ENCODE data around the gene TRAF4. TPM values are rescaled to one million over a fixed set of nuclear protein-coding genes. Genes with fewer than 3 reads are reported as not detected.
"Not testable (repeated sequence)": the region's sequence is repeated elsewhere in the genome, so short reads cannot be mapped to it uniquely, and the experiment has no call there.

TRAF4 gene
- total and polyA plus RNA-seq, 4 donors = 35.7 to 92.4 (median 54.1) TPM

- no peak for DNase-seq
- no peaks in the 10 kb centered on the region for H3K9me3 ChIP-seq (ENCODE audit: control insufficient read depth in 4 of 4, insufficient read depth in 3 of 4, low read length in 3 of 4)
- no peaks in the 10 kb centered on the region for H3K27me3 ChIP-seq (ENCODE audit: control insufficient read depth in 3 of 3, insufficient read depth in 3 of 3, low read length in 2 of 3)
- TF ChIP-seq CTCF (IDR thresholded peaks at IDR 0.05; ENCODE audit: control extremely low read depth, extremely low read depth) = no peak
- H3K27ac ChIP-seq (ENCODE audit: low read depth in 1 of 2, low read length in 1 of 2) = no peak overlapping the region
- no peak overlapping the region for H3K9ac ChIP-seq (ENCODE audit: insufficient read depth in 1 of 2, low read length in 2 of 2)
- H3K4me1 ChIP-seq (ENCODE audit: control insufficient read depth in 5 of 5, insufficient read depth in 5 of 5, low read length in 5 of 5) = peaks cover 0 to 12% (median 0%) of the 10 kb centered on the region in 5 donors
- ATAC-seq (ENCODE audit: insufficient read depth, low FRiP score) = no peak
- H3K36me3 ChIP-seq (ENCODE audit: control insufficient read depth in 4 of 4, insufficient read depth in 4 of 4, low read length in 4 of 4) = peaks cover 5 to 15% (median 10%) of the 10 kb centered on the region in 4 donors
- WGBS, 2 donors = 84 to 91% methylated on average over 4 of the region's 4 CpGs
- H3K4me3 ChIP-seq = no peak overlapping the region
These were observed 21.2 kb downstream of the TRAF4 start for GRCh38 chr17:28765038-28765437.

GRCh38 chr17:28773736-28774135 is 29.9 kb downstream of the TRAF4 start:
- 80 to 84% methylated on average over 6 of the region's 6 CpGs for whole genome bisulfite sequencing, 2 donors
- no peak overlapping the region for H3K4me3 ChIP-seq
- H3K27ac ChIP-seq (ENCODE audit: low read depth in 1 of 2, low read length in 1 of 2) = no peak overlapping the region
- peaks cover 0 to 10% (median 0%) of the 10 kb centered on the region in 5 donors for H3K4me1 ChIP-seq (ENCODE audit: control insufficient read depth in 5 of 5, insufficient read depth in 5 of 5, low read length in 5 of 5)
- H3K9ac ChIP-seq (ENCODE audit: insufficient read depth in 1 of 2, low read length in 2 of 2) = no peak overlapping the region
- ATAC-seq (ENCODE audit: insufficient read depth, low FRiP score) (no peak), DNase-seq (no peak)
- H3K27me3 ChIP-seq (ENCODE audit: control insufficient read depth in 3 of 3, insufficient read depth in 3 of 3, low read length in 2 of 3) = no peaks in the 10 kb centered on the region
- no peaks in the 10 kb centered on the region for H3K9me3 ChIP-seq (ENCODE audit: control insufficient read depth in 4 of 4, insufficient read depth in 3 of 4, low read length in 3 of 4)
- no peak for TF ChIP-seq CTCF (IDR thresholded peaks at IDR 0.05; ENCODE audit: control extremely low read depth, extremely low read depth)
- H3K36me3 ChIP-seq (ENCODE audit: control insufficient read depth in 4 of 4, insufficient read depth in 4 of 4, low read length in 4 of 4) = peaks cover 0 to 2% (median 0%) of the 10 kb centered on the region in 4 donors

GRCh38 chr17:28774206-28774605 is 30.4 kb downstream of the TRAF4 start:
- Histone ChIP-seq H3K27me3 (ENCODE audit: control insufficient read depth in 3 of 3, insufficient read depth in 3 of 3, low read length in 2 of 3) (no peaks in the 10 kb centered on the region), H3K9me3 (ENCODE audit: control insufficient read depth in 4 of 4, insufficient read depth in 3 of 4, low read length in 3 of 4) (no peaks in the 10 kb centered on the region), H3K36me3 (ENCODE audit: control insufficient read depth in 4 of 4, insufficient read depth in 4 of 4, low read length in 4 of 4) (peaks cover 0 to 2% (median 0%) of the 10 kb centered on the region in 4 donors), H3K27ac (ENCODE audit: low read depth in 1 of 2, low read length in 1 of 2) (no peak overlapping the region), H3K9ac (ENCODE audit: insufficient read depth in 1 of 2, low read length in 2 of 2) (no peak overlapping the region), H3K4me3 (no peak overlapping the region), H3K4me1 (ENCODE audit: control insufficient read depth in 5 of 5, insufficient read depth in 5 of 5, low read length in 5 of 5) (peaks cover 0 to 10% (median 0%) of the 10 kb centered on the region in 5 donors)
- ATAC-seq (ENCODE audit: insufficient read depth, low FRiP score) = no peak
- no peak for TF ChIP-seq CTCF (IDR thresholded peaks at IDR 0.05; ENCODE audit: control extremely low read depth, extremely low read depth)
- no peak for DNase-seq
- WGBS, 2 donors = 89 to 94% methylated on average over 3 of the region's 3 CpGs

- TF ChIP-seq CTCF (IDR thresholded peaks at IDR 0.05; ENCODE audit: control extremely low read depth, extremely low read depth) = no peak
- 31 to 32% methylated on average over 1 of the region's 1 CpG for WGBS, 2 donors
- DNase-seq (no peak), ATAC-seq (ENCODE audit: insufficient read depth, low FRiP score) (no peak)
- Histone ChIP-seq H3K27ac (ENCODE audit: low read depth in 1 of 2, low read length in 1 of 2) (no peak overlapping the region), H3K36me3 (ENCODE audit: control insufficient read depth in 4 of 4, insufficient read depth in 4 of 4, low read length in 4 of 4) (peaks cover 0 to 2% (median 0%) of the 10 kb centered on the region in 4 donors), H3K4me3 (no peak overlapping the region), H3K4me1 (ENCODE audit: control insufficient read depth in 5 of 5, insufficient read depth in 5 of 5, low read length in 5 of 5) (peaks cover 0 to 10% (median 0%) of the 10 kb centered on the region in 5 donors), H3K9ac (ENCODE audit: insufficient read depth in 1 of 2, low read length in 2 of 2) (no peak overlapping the region), H3K27me3 (ENCODE audit: control insufficient read depth in 3 of 3, insufficient read depth in 3 of 3, low read length in 2 of 3) (no peaks in the 10 kb centered on the region), H3K9me3 (ENCODE audit: control insufficient read depth in 4 of 4, insufficient read depth in 3 of 4, low read length in 3 of 4) (no peaks in the 10 kb centered on the region)
These were observed 33.4 kb downstream of the TRAF4 start for GRCh38 chr17:28777178-28777577.

GRCh38 chr17:28779601-28780000 is 35.8 kb downstream of the TRAF4 start:
- H3K4me1 ChIP-seq (ENCODE audit: control insufficient read depth in 5 of 5, insufficient read depth in 5 of 5, low read length in 5 of 5); ATAC-seq (ENCODE audit: insufficient read depth, low FRiP score); H3K4me3 ChIP-seq; H3K36me3 ChIP-seq (ENCODE audit: control insufficient read depth in 4 of 4, insufficient read depth in 4 of 4, low read length in 4 of 4); DNase-seq; H3K9ac ChIP-seq (ENCODE audit: insufficient read depth in 1 of 2, low read length in 2 of 2); H3K9me3 ChIP-seq (ENCODE audit: control insufficient read depth in 4 of 4, insufficient read depth in 3 of 4, low read length in 3 of 4); H3K27ac ChIP-seq (ENCODE audit: low read depth in 1 of 2, low read length in 1 of 2); H3K27me3 ChIP-seq (ENCODE audit: control insufficient read depth in 3 of 3, insufficient read depth in 3 of 3, low read length in 2 of 3): not testable (repeated sequence)
- 98% methylated on average over 13 of the region's 13 CpGs for WGBS, 2 donors

Data from lung (tissue), 12 donors.